Activated naive CD4-positive, alpha-beta T cell treated with anti-CD3 and anti-CD28 coated beads, Interleukin-2, amount 50 U/mL, for 24 hours (primary cell): ENCODE measurements around the gene GFER.
"Not testable (repeated sequence)": the region's sequence is repeated elsewhere in the genome, so short reads cannot be mapped to it uniquely, and the experiment has no call there.

ENCODE experiments used
- H3K27ac Mint-ChIP-seq: one replicate; pipeline ENCODE4 v1.8.0; 2021; ENCODE audit warnings: mild to moderate bottlenecking, mixed read lengths
- H3K27me3 Mint-ChIP-seq: one replicate; pipeline ENCODE4 v1.8.0; 2021; ENCODE audit warnings: mixed read lengths
- H3K36me3 Mint-ChIP-seq: one replicate; pipeline ENCODE4 v1.8.0; 2021; ENCODE audit warnings: mixed read lengths
- H3K4me1 Mint-ChIP-seq: one replicate; pipeline ENCODE4 v1.8.0; 2021; ENCODE audit warnings: mixed read lengths
- H3K4me3 Mint-ChIP-seq: one replicate; pipeline ENCODE4 v1.8.0; 2021; ENCODE audit warnings: mild to moderate bottlenecking, mixed read lengths
- H3K9me3 Mint-ChIP-seq: one replicate; pipeline ENCODE4 v1.8.0; 2021; ENCODE audit warnings: mixed read lengths

GFER gene

GRCh38 chr16:2003827-2004641, 20.0 kb downstream of the GFER start:
- Mint-ChIP-seq H3K4me1 (peaks cover 35% of the 10 kb centered on the region), H3K9me3 (no peaks in the 10 kb centered on the region), H3K27me3 (no peaks in the 10 kb centered on the region), H3K4me3 (no peak overlapping the region), H3K36me3 (peaks cover 2% of the 10 kb centered on the region), H3K27ac (no peak overlapping the region)

- Mint-ChIP-seq H3K27me3 (no peaks in the 10 kb centered on the region), H3K27ac (no peak overlapping the region), H3K9me3 (no peaks in the 10 kb centered on the region), H3K4me3 (no peak overlapping the region), H3K36me3 (peaks cover 2% of the 10 kb centered on the region), H3K4me1 (peaks cover 35% of the 10 kb centered on the region)
These were observed 21.0 kb downstream of the GFER start for GRCh38 chr16:2004795-2005517.

- H3K27ac Mint-ChIP-seq = no peak overlapping the region
- peaks cover 2% of the 10 kb centered on the region for H3K36me3 Mint-ChIP-seq
- H3K9me3 Mint-ChIP-seq = no peaks in the 10 kb centered on the region
- no peaks in the 10 kb centered on the region for H3K27me3 Mint-ChIP-seq
- peaks cover 40% of the 10 kb centered on the region for H3K4me1 Mint-ChIP-seq
- peak overlapping the region; percentile 26 for H3K4me3 Mint-ChIP-seq
These were observed 21.7 kb downstream of the GFER start for GRCh38 chr16:2005646-2006045.

- H3K36me3 Mint-ChIP-seq = peaks cover 2% of the 10 kb centered on the region
- peaks cover 40% of the 10 kb centered on the region for H3K4me1 Mint-ChIP-seq
- H3K9me3 Mint-ChIP-seq = no peaks in the 10 kb centered on the region
- no peak overlapping the region for H3K27ac Mint-ChIP-seq
- H3K27me3 Mint-ChIP-seq = no peaks in the 10 kb centered on the region
- H3K4me3 Mint-ChIP-seq = peak overlapping the region; percentile 26
These were observed 22.3 kb downstream of the GFER start for GRCh38 chr16:2006317-2006716.

GRCh38 chr16:2007081-2007836, 23.3 kb downstream of the GFER start:
- Mint-ChIP-seq H3K36me3 (peaks cover 2% of the 10 kb centered on the region), H3K9me3 (no peaks in the 10 kb centered on the region), H3K27ac (no peak overlapping the region), H3K4me1 (peaks cover 40% of the 10 kb centered on the region), H3K4me3 (peak overlapping the region; percentile 95), H3K27me3 (no peaks in the 10 kb centered on the region)

GRCh38 chr16:2008009-2008526, 24.1 kb downstream of the GFER start:
- Mint-ChIP-seq H3K4me3 (peak overlapping the region; percentile 95), H3K36me3 (peaks cover 2% of the 10 kb centered on the region), H3K9me3 (no peaks in the 10 kb centered on the region), H3K4me1 (peaks cover 40% of the 10 kb centered on the region), H3K27me3 (no peaks in the 10 kb centered on the region), H3K27ac (peak overlapping the region; percentile 46)

GRCh38 chr16:2008631-2009163, 24.7 kb downstream of the GFER start:
- Mint-ChIP-seq H3K4me3 (peak overlapping the region; percentile 95), H3K27ac (peak overlapping the region; percentile 55), H3K9me3 (no peaks in the 10 kb centered on the region), H3K36me3 (peaks cover 2% of the 10 kb centered on the region), H3K4me1 (peaks cover 40% of the 10 kb centered on the region), H3K27me3 (no peaks in the 10 kb centered on the region)

- H3K27ac Mint-ChIP-seq = no peak overlapping the region
- no peaks in the 10 kb centered on the region for H3K9me3 Mint-ChIP-seq
- peaks cover 2% of the 10 kb centered on the region for H3K36me3 Mint-ChIP-seq
- peak overlapping the region; percentile 95 for H3K4me3 Mint-ChIP-seq
- H3K27me3 Mint-ChIP-seq = no peaks in the 10 kb centered on the region
- H3K4me1 Mint-ChIP-seq = peaks cover 36% of the 10 kb centered on the region
These were observed 25.2 kb downstream of the GFER start for GRCh38 chr16:2009164-2009711.

GRCh38 chr16:2009791-2010510, 26.0 kb downstream of the GFER start, which contains the start of gene ZNF598:
TSS of gene ZNF598 (minus strand) at chr16:2009821.
- peak within 1 kb of the TSS; percentile 93 for H3K27ac Mint-ChIP-seq
- H3K4me3 Mint-ChIP-seq = peak within 1 kb of the TSS; percentile 95
- no peaks in the 10 kb centered on the region for H3K27me3 Mint-ChIP-seq
- peaks cover 2% of the 10 kb centered on the region for H3K36me3 Mint-ChIP-seq
- peaks cover 34% of the 10 kb centered on the region for H3K4me1 Mint-ChIP-seq
- no peaks in the 10 kb centered on the region for H3K9me3 Mint-ChIP-seq

- H3K4me3 Mint-ChIP-seq, H3K27me3 Mint-ChIP-seq, H3K27ac Mint-ChIP-seq, H3K9me3 Mint-ChIP-seq, H3K36me3 Mint-ChIP-seq: not testable (repeated sequence)
- H3K4me1 Mint-ChIP-seq = peaks cover 27% of the 10 kb centered on the region
These were observed 27.7 kb downstream of the GFER start for GRCh38 chr16:2011726-2012125.

- H3K27ac Mint-ChIP-seq = no peak overlapping the region
- no peaks in the 10 kb centered on the region for H3K36me3 Mint-ChIP-seq
- no peaks in the 10 kb centered on the region for H3K9me3 Mint-ChIP-seq
- H3K4me1 Mint-ChIP-seq = peaks cover 9% of the 10 kb centered on the region
- no peak overlapping the region for H3K4me3 Mint-ChIP-seq
- no peaks in the 10 kb centered on the region for H3K27me3 Mint-ChIP-seq
These were observed 29.5 kb downstream of the GFER start for GRCh38 chr16:2013527-2013926.

- Mint-ChIP-seq H3K27me3 (peaks cover 3% of the 10 kb centered on the region), H3K9me3 (no peaks in the 10 kb centered on the region), H3K4me3 (no peak overlapping the region), H3K27ac (no peak overlapping the region), H3K4me1 (peaks cover 2% of the 10 kb centered on the region), H3K36me3 (no peaks in the 10 kb centered on the region)
These were observed 31.3 kb downstream of the GFER start for GRCh38 chr16:2015117-2015946.

- Mint-ChIP-seq H3K27me3 (peaks cover 7% of the 10 kb centered on the region), H3K27ac (no peak overlapping the region), H3K9me3 (no peaks in the 10 kb centered on the region), H3K36me3 (no peaks in the 10 kb centered on the region), H3K4me3 (no peak overlapping the region), H3K4me1 (no peaks in the 10 kb centered on the region)
These were observed 31.9 kb downstream of the GFER start for GRCh38 chr16:2015947-2016208.

GRCh38 chr16:2016407-2016922, 32.5 kb downstream of the GFER start:
- no peak overlapping the region for H3K27ac Mint-ChIP-seq
- H3K27me3 Mint-ChIP-seq = peaks cover 7% of the 10 kb centered on the region

More at GRCh38 chr16:2016407-2016922, 32.5 kb downstream of the GFER start:
- Mint-ChIP-seq H3K4me3 (no peak overlapping the region), H3K36me3 (no peaks in the 10 kb centered on the region), H3K4me1 (no peaks in the 10 kb centered on the region), H3K9me3 (no peaks in the 10 kb centered on the region)
